ENCODE results near the gene PPFIBP1. TPM values are rescaled to one million over a fixed set of nuclear protein-coding genes. Genes with fewer than 3 reads are reported as not detected.

The PPFIBP1 gene
- total RNA-seq, 4 donors from 2014 or later = 48.6 to 148 (median 74.8) TPM

DNA sequence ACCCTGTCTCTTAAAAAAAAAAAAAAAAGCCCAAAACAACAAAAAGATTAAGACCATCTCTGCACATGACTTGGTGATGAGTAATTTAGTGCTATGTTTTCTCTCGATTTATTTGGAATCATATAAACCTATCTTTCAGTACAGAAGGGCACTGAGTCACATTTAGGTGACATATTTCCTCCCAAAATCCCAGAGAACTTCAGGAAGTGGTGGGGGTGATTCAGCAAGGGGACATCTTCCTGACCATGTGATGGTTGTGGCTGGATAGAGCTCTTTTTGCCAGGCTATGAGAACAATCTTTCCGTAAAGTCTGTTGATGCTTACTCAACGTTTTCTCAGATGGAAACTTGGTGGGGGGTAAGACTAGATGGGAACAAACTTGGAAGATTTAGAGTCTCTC lies 50.0 kb downstream of the PPFIBP1 start:
- no peak for TF ChIP-seq EP300 (IDR thresholded peaks at IDR 0.05)
- TF ChIP-seq POLR2A (IDR thresholded peaks at IDR 0.05) = no peak
- no peak for TF ChIP-seq POLR2AphosphoS5 (IDR thresholded peaks at IDR 0.05)
- TF ChIP-seq, protein P1, sequence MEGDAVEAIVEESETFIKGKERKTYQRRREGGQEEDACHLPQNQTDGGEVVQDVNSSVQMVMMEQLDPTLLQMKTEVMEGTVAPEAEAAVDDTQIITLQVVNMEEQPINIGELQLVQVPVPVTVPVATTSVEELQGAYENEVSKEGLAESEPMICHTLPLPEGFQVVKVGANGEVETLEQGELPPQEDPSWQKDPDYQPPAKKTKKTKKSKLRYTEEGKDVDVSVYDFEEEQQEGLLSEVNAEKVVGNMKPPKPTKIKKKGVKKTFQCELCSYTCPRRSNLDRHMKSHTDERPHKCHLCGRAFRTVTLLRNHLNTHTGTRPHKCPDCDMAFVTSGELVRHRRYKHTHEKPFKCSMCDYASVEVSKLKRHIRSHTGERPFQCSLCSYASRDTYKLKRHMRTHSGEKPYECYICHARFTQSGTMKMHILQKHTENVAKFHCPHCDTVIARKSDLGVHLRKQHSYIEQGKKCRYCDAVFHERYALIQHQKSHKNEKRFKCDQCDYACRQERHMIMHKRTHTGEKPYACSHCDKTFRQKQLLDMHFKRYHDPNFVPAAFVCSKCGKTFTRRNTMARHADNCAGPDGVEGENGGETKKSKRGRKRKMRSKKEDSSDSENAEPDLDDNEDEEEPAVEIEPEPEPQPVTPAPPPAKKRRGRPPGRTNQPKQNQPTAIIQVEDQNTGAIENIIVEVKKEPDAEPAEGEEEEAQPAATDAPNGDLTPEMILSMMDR (IDR thresholded peaks at IDR 0.05) = no peak
- no peak for DNase-seq (ENCODE audit: low spot score in 2 of 2)
- Histone ChIP-seq H3K4me1 (peaks cover 29% of the 10 kb centered on the region), H3K27me3 (no peaks in the 10 kb centered on the region), H3K27ac (no peak overlapping the region), H3K9me3 (no peaks in the 10 kb centered on the region), H3K36me3 (peaks cover 4% of the 10 kb centered on the region), H3K4me3 (no peak overlapping the region)
- WGBS = 64% methylated on average over 3 of the region's 3 CpGs

DNA sequence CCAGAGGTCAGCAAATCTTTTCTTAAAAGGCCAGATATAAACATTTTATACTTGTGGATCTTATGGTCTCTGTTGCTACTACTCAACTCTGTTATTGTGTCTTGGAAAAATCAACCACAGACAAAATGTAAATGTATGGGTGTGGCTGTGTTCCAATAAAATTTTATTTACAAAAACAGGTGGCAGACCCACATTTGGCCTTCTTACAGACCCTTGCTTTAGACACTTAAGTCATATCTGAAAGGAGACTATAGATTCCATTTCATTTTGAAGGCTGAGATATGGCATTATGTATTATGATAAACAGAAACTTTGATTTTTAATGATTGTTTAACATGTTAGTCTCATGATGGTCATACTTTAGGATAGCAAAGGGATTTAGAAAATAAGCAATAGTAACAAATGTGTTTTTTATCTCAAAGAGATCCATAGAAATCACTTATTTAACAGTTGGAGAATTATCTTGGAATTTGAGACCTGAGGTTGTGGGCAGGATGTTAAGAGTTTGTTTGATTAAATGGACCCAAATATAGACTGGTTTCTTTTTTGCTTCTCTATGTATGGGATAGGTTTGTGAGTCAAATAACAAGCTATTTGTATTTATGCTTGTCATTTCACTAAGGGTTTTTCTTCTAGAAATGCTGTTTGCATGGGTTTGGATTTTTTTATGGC lies 51.2 kb downstream of the PPFIBP1 start:
- peaks cover 29% of the 10 kb centered on the region for H3K4me1 ChIP-seq
- H3K27me3 ChIP-seq = no peaks in the 10 kb centered on the region
- peak overlapping the region; percentile 20 for H3K27ac ChIP-seq
- H3K36me3 ChIP-seq = peaks cover 4% of the 10 kb centered on the region
- H3K9me3 ChIP-seq = no peaks in the 10 kb centered on the region
- DNase-seq (ENCODE audit: low spot score in 2 of 2) = no peak
- no peak overlapping the region for H3K4me3 ChIP-seq
- TF ChIP-seq POLR2AphosphoS5 (IDR thresholded peaks at IDR 0.05) (no peak), POLR2A (IDR thresholded peaks at IDR 0.05) (no peak), EP300 (IDR thresholded peaks at IDR 0.05) (no peak)
- TF ChIP-seq, protein P1 (IDR thresholded peaks at IDR 0.05) = no peak

DNA sequence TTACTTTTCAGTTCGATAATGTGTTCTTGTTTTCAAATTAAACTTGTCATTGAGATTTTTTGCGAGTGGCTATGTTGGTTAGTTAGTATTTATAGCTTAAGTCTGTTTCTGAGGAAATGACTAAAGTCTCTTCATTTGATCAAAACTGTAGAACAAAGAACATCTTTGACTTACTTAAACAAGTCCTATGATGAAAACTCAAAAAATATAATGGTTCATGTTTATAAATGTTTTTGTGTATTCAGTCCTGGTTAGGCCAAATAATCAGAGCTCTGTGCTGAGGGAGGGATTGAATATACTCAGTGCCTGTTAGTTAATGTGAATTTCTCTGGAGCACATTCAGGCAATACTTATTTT lies 51.7 kb downstream of the PPFIBP1 start:
- Histone ChIP-seq H3K27me3 (no peaks in the 10 kb centered on the region), H3K9me3 (no peaks in the 10 kb centered on the region), H3K4me1 (peaks cover 29% of the 10 kb centered on the region), H3K27ac (peak overlapping the region; percentile 20), H3K4me3 (no peak overlapping the region), H3K36me3 (peaks cover 4% of the 10 kb centered on the region)
- WGBS = 58% methylated on average over 2 of the region's 2 CpGs
- no peak for TF ChIP-seq POLR2A (IDR thresholded peaks at IDR 0.05)
- TF ChIP-seq POLR2AphosphoS5 (IDR thresholded peaks at IDR 0.05) = no peak
- no peak for TF ChIP-seq EP300 (IDR thresholded peaks at IDR 0.05)
- TF ChIP-seq, protein P1 (IDR thresholded peaks at IDR 0.05) = no peak
- no peak for DNase-seq (ENCODE audit: low spot score in 2 of 2)

DNA sequence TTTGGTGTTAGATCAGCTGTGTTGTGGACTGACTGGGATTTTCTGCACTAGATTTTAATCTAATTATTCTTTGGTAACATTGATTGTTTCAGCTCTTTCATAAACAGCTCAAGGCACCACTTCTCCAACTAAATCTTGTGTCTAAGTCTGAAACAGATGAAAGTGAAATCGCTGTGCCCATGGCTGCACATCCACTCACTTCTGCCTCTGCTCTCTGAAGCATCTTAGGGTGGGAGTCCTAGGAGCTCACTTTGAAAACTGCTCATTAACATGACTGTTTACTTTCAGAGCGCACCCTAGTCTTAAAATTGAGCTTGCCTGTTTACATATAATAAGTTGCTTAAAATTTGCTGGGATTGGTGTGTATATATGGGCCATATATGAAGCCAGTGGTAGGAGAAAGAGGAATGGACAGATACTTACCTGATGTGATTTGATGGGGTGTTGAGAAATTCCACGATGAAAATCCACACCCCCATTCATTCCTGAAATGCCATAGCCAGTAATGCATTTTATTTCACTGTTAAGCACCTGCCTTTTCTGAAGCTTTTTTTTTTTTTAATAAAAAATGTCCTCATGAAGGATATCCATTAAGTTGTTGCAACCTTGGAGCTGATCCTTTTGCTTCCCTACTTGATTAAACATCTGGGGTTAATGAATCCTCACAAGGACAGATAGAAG lies 52.8 kb downstream of the PPFIBP1 start:
- no peak for DNase-seq (ENCODE audit: low spot score in 2 of 2)
- H3K27me3 ChIP-seq = no peaks in the 10 kb centered on the region
- no peaks in the 10 kb centered on the region for H3K9me3 ChIP-seq
- 78% methylated on average over 3 of the region's 3 CpGs for WGBS
- no peak for TF ChIP-seq POLR2A (IDR thresholded peaks at IDR 0.05)
- no peak for TF ChIP-seq EP300 (IDR thresholded peaks at IDR 0.05)
- TF ChIP-seq, protein P1 (IDR thresholded peaks at IDR 0.05) = no peak
- no peak for TF ChIP-seq POLR2AphosphoS5 (IDR thresholded peaks at IDR 0.05)
- no peak overlapping the region for H3K4me3 ChIP-seq
- H3K4me1 ChIP-seq = peaks cover 24% of the 10 kb centered on the region
- peaks cover 4% of the 10 kb centered on the region for H3K36me3 ChIP-seq
- H3K27ac ChIP-seq = no peak overlapping the region

DNA sequence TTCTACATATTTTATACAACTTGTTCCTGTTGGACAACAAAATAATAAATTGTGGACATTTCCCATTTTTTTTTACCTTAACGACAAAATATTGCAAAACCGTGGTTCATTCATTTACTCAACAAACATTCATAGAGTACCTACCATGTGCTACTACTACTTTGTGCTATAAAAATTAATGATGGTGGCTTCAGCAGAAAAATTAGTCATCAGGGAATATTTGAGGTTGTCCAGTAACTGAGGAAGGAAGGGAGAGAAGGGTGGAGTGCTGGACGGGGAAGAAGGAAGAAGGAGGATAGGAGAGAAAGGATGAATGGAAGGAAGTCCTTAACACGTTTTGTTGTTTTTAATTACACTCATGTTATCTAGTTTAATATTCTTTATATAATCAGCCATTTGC lies 53.7 kb downstream of the PPFIBP1 start:
- Histone ChIP-seq H3K27me3 (no peaks in the 10 kb centered on the region), H3K4me1 (peaks cover 17% of the 10 kb centered on the region), H3K9me3 (no peaks in the 10 kb centered on the region), H3K36me3 (peaks cover 4% of the 10 kb centered on the region), H3K4me3 (no peak overlapping the region), H3K27ac (no peak overlapping the region)
- 80% methylated on average over 4 of the region's 4 CpGs for WGBS
- TF ChIP-seq EP300 (IDR thresholded peaks at IDR 0.05) (no peak), POLR2AphosphoS5 (IDR thresholded peaks at IDR 0.05) (no peak), POLR2A (IDR thresholded peaks at IDR 0.05) (no peak)
- TF ChIP-seq, protein P1 (IDR thresholded peaks at IDR 0.05) = no peak
- DNase-seq (ENCODE audit: low spot score in 2 of 2) = no peak

Data from suprapubic skin (tissue), 4 donors.